ENCODE results near the gene ANGEL1.

ANGEL1 gene

GRCh38 chr14:76774821-76775694, 37.6 kb downstream of the ANGEL1 start:
- TF ChIP-seq EZH2 (IDR thresholded peaks at IDR 0.05; ENCODE audit: borderline replicate concordance, low read length) (no peak), CTCF (IDR thresholded peaks at IDR 0.05; ENCODE audit: low read length) (no peak)
- Histone ChIP-seq H3K27me3 (ENCODE audit: insufficient read depth, low read length) (no peaks in the 10 kb centered on the region), H3K9ac (ENCODE audit: low read length) (no peak overlapping the region), H3K4me3 (ENCODE audit: low read depth, low read length, poor library complexity, severe bottlenecking) (no peak overlapping the region), H3K9me2 (ENCODE audit: low read depth, low read length) (no peaks in the 10 kb centered on the region), H3K36me3 (ENCODE audit: insufficient read depth, low read length) (no peaks in the 10 kb centered on the region), H2AFZ (ENCODE audit: low read length) (no peak overlapping the region), H3K79me2 (ENCODE audit: insufficient read depth, low read length) (no peaks in the 10 kb centered on the region), H3K9me3 (ENCODE audit: low read length) (no peaks in the 10 kb centered on the region), H3K4me2 (ENCODE audit: low read length) (no peak overlapping the region), H3K4me1 (ENCODE audit: insufficient read depth, low read length, severe bottlenecking) (no peaks in the 10 kb centered on the region), H3K27ac (ENCODE audit: low read depth, low read length, poor library complexity, severe bottlenecking) (no peak overlapping the region), H3F3A (ENCODE audit: insufficient read depth, low read length) (no peaks in the 10 kb centered on the region), H4K20me1 (ENCODE audit: insufficient read depth, low read length) (no peaks in the 10 kb centered on the region)

- no peak overlapping the region for H3K4me2 ChIP-seq (ENCODE audit: low read length)
- H3F3A ChIP-seq (ENCODE audit: insufficient read depth, low read length) = no peaks in the 10 kb centered on the region
- H3K27ac ChIP-seq (ENCODE audit: low read depth, low read length, poor library complexity, severe bottlenecking) = no peak overlapping the region
- H3K4me3 ChIP-seq (ENCODE audit: low read depth, low read length, poor library complexity, severe bottlenecking) = no peak overlapping the region
- no peaks in the 10 kb centered on the region for H3K79me2 ChIP-seq (ENCODE audit: insufficient read depth, low read length)
- no peaks in the 10 kb centered on the region for H4K20me1 ChIP-seq (ENCODE audit: insufficient read depth, low read length)
- no peak overlapping the region for H3K9ac ChIP-seq (ENCODE audit: low read length)
- H3K9me3 ChIP-seq (ENCODE audit: low read length) = no peaks in the 10 kb centered on the region
- no peaks in the 10 kb centered on the region for H3K36me3 ChIP-seq (ENCODE audit: insufficient read depth, low read length)
- H3K9me2 ChIP-seq (ENCODE audit: low read depth, low read length) = no peaks in the 10 kb centered on the region
- H3K4me1 ChIP-seq (ENCODE audit: insufficient read depth, low read length, severe bottlenecking) = no peaks in the 10 kb centered on the region
- no peak overlapping the region for H2AFZ ChIP-seq (ENCODE audit: low read length)
- H3K27me3 ChIP-seq (ENCODE audit: insufficient read depth, low read length) = 0 out of 2 replicates have a peak, but pooled peaks cover under 1% of the 10 kb centered on the region
- TF ChIP-seq EZH2 (IDR thresholded peaks at IDR 0.05; ENCODE audit: borderline replicate concordance, low read length) (no peak), CTCF (IDR thresholded peaks at IDR 0.05; ENCODE audit: low read length) (no peak)
Observed at GRCh38 chr14:76773956-76774820, 38.5 kb downstream of the ANGEL1 start.

- no peaks in the 10 kb centered on the region for H3K9me3 ChIP-seq (ENCODE audit: low read length)
- no peak for TF ChIP-seq CTCF (IDR thresholded peaks at IDR 0.05; ENCODE audit: low read length)
- no peak for TF ChIP-seq EZH2 (IDR thresholded peaks at IDR 0.05; ENCODE audit: borderline replicate concordance, low read length)
- H3K79me2 ChIP-seq (ENCODE audit: insufficient read depth, low read length) = no peaks in the 10 kb centered on the region
- H3K36me3 ChIP-seq (ENCODE audit: insufficient read depth, low read length) = no peaks in the 10 kb centered on the region
- H3F3A ChIP-seq (ENCODE audit: insufficient read depth, low read length) = no peaks in the 10 kb centered on the region
- H3K4me1 ChIP-seq (ENCODE audit: insufficient read depth, low read length, severe bottlenecking) = no peaks in the 10 kb centered on the region
- no peak overlapping the region for H3K4me2 ChIP-seq (ENCODE audit: low read length)
- H3K27ac ChIP-seq (ENCODE audit: low read depth, low read length, poor library complexity, severe bottlenecking) = no peak overlapping the region
- H3K27me3 ChIP-seq (ENCODE audit: insufficient read depth, low read length) = 0 out of 2 replicates have a peak, but pooled peaks cover 6% of the 10 kb centered on the region
- no peak overlapping the region for H3K9ac ChIP-seq (ENCODE audit: low read length)
- H2AFZ ChIP-seq (ENCODE audit: low read length) = no peak overlapping the region
- no peaks in the 10 kb centered on the region for H4K20me1 ChIP-seq (ENCODE audit: insufficient read depth, low read length)
- no peaks in the 10 kb centered on the region for H3K9me2 ChIP-seq (ENCODE audit: low read depth, low read length)
- H3K4me3 ChIP-seq (ENCODE audit: low read depth, low read length, poor library complexity, severe bottlenecking) = no peak overlapping the region
Observed at GRCh38 chr14:76773188-76773885, 39.3 kb downstream of the ANGEL1 start.

All from OCI-LY1 (cell line).